GM19468 (cell line): Measurements from ENCODE around the gene ADGRL3.
"Not testable (repeated sequence)": the region's sequence is repeated elsewhere in the genome, so short reads cannot be mapped to it uniquely, and the experiment has no call there.

ENCODE experiments used
- ATAC-seq: cut with Tn5 transposase; IDR thresholded peaks from one replicate; pipeline ENCODE4 v1.9.1; 2021; ENCODE audit warnings: mild to moderate bottlenecking, moderate library complexity, moderate number of reproducible peaks; ENCODE audit not compliant: unreplicated experiment; ENCODE audit errors: extremely low read depth

The ADGRL3 gene

GRCh38 chr4:61837395-61837794, 637.3 kb downstream of the ADGRL3 start:
- no peak for ATAC-seq

GRCh38 chr4:61838072-61838471, 637.9 kb downstream of the ADGRL3 start:
- ATAC-seq, result no peak

GRCh38 chr4:61841714-61842113, 641.6 kb downstream of the ADGRL3 start:
- no peak for ATAC-seq

GRCh38 chr4:61851126-61851525, 651.0 kb downstream of the ADGRL3 start:
- ATAC-seq, result no peak

GRCh38 chr4:61852105-61852504, 652.0 kb downstream of the ADGRL3 start:
- not testable (repeated sequence) for ATAC-seq

GRCh38 chr4:61853041-61853440, 652.9 kb downstream of the ADGRL3 start:
- ATAC-seq, result no peak

- ATAC-seq, result no peak
Observed at GRCh38 chr4:61860376-61860775, 660.2 kb downstream of the ADGRL3 start.

- ATAC-seq, result no peak
Observed at GRCh38 chr4:61864286-61864685, 664.2 kb downstream of the ADGRL3 start.

- no peak for ATAC-seq
Observed at GRCh38 chr4:61866378-61867030, 666.4 kb downstream of the ADGRL3 start.

- no peak for ATAC-seq
Observed at GRCh38 chr4:61872983-61873382, 672.9 kb downstream of the ADGRL3 start.

GRCh38 chr4:61877266-61877665, 677.1 kb downstream of the ADGRL3 start:
- no peak for ATAC-seq

GRCh38 chr4:61877893-61878292, 677.8 kb downstream of the ADGRL3 start:
- ATAC-seq, result no peak

GRCh38 chr4:61882381-61882780, 682.3 kb downstream of the ADGRL3 start:
- no peak for ATAC-seq

- ATAC-seq, result no peak
Observed at GRCh38 chr4:61886131-61886530, 686.0 kb downstream of the ADGRL3 start.

- no peak for ATAC-seq
Observed at GRCh38 chr4:61889117-61889516, 689.0 kb downstream of the ADGRL3 start.

GRCh38 chr4:61890321-61890720, 690.2 kb downstream of the ADGRL3 start:
- no peak for ATAC-seq

GRCh38 chr4:61891953-61892352, 691.8 kb downstream of the ADGRL3 start:
- ATAC-seq, result no peak

- ATAC-seq, result no peak
Observed at GRCh38 chr4:61896634-61897033, 696.5 kb downstream of the ADGRL3 start.

- no peak for ATAC-seq
Observed at GRCh38 chr4:61909031-61909430, 708.9 kb downstream of the ADGRL3 start.

- ATAC-seq, result no peak
Observed at GRCh38 chr4:61911313-61911756, 711.2 kb downstream of the ADGRL3 start.

- ATAC-seq, result no peak
Observed at GRCh38 chr4:61913619-61914018, 713.5 kb downstream of the ADGRL3 start.

- ATAC-seq, result no peak
Observed at GRCh38 chr4:61915501-61915900, 715.4 kb downstream of the ADGRL3 start.
